Activated CD4-positive, alpha-beta T cell treated with anti-CD3 and anti-CD28 coated beads, Interleukin-2, amount 50 U/mL, for 24 hours (primary cell): ENCODE results near the gene GPR149.
"Not testable (repeated sequence)": the region's sequence is repeated elsewhere in the genome, so short reads cannot be mapped to it uniquely, and the experiment has no call there.

Experiments
- DNase-seq, 2 donors: peaks; one replicate each; pipeline ENCODE4 v3.0.0-alpha.2; 2020; ENCODE audit warnings: low read depth in 1 of 2, low spot score in 1 of 2

GPR149 gene, protein sequence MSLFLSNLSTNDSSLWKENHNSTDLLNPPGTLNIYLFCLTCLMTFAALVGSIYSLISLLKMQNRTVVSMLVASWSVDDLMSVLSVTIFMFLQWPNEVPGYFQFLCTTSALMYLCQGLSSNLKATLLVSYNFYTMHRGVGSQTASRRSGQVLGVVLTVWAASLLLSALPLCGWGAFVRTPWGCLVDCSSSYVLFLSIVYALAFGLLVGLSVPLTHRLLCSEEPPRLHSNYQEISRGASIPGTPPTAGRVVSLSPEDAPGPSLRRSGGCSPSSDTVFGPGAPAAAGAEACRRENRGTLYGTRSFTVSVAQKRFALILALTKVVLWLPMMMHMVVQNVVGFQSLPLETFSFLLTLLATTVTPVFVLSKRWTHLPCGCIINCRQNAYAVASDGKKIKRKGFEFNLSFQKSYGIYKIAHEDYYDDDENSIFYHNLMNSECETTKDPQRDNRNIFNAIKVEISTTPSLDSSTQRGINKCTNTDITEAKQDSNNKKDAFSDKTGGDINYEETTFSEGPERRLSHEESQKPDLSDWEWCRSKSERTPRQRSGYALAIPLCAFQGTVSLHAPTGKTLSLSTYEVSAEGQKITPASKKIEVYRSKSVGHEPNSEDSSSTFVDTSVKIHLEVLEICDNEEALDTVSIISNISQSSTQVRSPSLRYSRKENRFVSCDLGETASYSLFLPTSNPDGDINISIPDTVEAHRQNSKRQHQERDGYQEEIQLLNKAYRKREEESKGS

DNA sequence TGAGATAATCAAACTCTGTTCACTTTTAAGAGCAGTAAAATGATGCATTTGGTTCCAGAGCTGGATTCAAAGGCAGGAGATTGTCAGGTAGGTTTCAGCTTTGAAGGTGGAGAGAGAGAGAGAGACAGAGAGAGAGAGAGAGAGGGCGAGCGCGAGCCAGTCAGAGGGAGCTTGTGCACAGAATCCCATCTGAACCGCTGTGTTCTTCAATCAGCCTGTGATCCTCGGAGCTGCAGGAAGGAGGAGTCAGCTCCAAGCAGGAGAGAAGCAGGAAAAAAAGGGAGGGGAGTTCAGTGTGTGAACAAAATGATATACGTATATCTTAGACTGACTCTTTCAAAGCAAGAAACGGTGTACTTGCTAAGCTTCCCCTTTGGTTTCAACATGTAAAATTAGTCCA is at the start of gene GPR149:
GPR149 (minus strand) TSS at position 177 of the 400 bp plus-strand sequence. CDS start 575 bp downstream, outside the sequence.
- no peak for DNase-seq

DNA sequence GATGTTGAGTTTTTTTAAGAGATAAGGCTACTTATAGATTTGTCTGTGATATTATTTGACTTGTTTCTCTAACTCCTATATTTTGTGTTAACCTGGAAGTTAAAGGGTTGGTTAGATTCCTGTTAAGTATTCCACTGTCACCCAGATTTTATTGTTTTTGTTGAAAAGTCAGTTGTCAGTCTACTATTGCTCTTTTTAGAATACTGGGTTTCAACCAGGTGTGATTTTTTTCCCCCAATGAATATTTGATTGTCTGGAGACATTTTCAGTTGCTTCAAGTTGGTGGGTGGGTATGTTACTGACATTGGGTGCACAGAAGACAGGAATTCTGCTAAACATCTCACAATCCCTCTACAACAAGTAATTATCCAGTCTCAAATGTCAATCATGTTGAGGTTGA is 43.8 kb upstream of the GPR149 start:
- DNase-seq: no peak

DNA sequence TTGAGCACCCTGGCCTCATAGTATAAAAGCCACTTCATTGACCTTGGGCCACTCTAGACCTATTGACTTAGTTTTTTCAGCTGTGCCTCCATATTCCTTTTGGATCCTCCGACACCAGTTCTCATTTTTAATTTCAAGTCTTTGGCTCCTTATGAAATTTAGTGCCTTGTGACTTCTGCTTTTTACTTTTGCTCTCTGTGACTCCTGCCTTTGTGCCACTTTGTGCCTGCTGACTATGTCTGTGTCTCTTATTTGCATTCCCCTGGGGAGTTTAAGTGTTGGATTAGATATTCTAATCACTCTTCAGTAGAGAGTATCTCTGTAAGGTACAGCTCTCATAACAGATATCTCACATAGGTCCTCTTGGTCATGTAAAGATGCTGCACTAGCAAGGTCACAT is 39.6 kb upstream of the GPR149 start:
- no peak for DNase-seq

DNA sequence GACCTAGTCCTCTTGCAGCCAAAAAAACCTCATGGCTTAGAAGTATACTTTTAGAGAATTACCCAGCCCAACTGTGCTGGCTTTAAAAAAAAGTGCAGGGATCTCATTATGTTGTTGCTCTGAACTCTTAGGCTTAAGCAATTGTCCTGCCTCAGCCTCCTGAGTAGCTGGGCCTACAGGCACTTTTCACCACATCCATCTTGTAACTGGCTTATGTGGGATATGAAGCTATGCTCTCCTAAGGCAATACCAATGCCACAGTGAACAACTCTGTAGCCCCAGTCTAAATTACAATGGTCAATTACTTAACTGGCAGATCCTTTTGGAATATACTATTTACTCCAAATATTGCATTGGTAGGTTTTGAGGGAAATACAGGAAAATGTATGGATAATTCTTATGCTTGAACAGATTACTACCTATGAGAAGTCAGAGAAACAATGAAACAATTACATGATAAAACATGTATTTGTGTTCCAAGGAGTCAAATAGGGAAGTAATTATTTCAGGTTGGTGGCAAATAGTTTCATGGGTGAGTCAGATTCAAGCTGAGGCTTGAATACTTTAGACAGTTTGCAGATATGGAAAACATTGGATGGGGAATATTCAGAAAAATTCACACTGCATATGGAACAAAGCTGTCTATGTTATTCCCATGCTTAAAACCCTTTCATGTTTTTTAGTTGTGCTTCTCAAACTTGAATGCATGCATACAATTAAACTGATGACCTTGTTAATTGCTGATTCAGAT is 34.6 kb upstream of the GPR149 start:
- no peak for DNase-seq

DNA sequence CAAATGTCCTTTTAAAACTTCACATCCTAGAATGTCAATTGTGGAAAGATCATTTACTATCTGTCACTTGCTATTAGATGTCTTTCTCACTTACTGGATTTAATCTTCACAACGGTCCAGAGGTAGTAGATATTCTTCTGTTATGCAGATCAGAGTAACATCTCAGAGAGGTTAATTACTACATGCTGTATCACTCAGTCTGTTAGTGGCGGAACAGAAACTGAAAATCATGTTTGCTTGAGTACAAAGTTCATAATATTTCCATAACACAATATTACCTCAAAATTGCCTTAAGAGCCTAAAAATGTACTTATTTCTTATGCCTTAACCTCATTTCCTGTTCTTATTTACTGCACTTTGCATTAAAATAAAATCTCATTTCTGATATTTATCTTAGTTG is 28.6 kb upstream of the GPR149 start:
- no peak for DNase-seq

DNA sequence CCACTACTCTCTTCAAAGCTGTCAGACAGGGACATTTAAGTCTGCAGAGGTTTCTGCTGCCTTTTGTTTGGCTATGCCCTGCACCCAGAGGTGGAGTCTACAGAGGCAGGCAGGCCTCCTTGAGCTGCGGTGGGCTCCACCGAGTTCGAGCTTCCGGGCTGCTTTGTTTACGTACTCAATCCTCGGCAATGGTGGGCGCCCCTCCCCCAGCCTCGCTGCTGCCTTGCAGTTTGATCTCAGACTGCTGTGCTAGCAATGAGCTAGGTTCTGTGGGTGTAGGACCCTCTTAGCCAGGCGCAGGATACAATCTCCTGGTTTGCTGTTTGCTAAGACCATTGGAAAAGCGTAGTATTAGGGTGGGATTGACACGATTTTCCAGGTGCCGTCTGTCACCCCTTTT is 9.1 kb upstream of the GPR149 start:
- not testable (repeated sequence) for DNase-seq

DNA sequence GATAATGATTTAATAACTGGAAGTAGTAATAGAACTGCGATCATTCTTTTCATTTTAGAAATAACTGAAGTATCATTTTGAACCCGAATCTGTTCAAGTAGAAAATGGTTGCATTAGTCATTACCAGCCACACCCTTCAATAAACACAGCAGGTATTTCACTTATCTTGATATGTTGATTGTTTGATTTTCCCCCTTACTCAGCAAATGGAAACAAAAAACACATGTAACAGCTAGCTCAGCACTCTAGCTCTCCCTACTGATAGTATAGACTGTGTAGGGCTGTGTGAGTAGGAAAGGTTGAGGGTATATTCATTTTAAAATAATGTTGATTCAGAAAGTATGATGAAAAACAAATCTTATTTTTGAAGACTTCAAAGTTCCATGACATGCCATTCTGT is 1.1 kb upstream of the GPR149 start:
- DNase-seq: no peak

DNA sequence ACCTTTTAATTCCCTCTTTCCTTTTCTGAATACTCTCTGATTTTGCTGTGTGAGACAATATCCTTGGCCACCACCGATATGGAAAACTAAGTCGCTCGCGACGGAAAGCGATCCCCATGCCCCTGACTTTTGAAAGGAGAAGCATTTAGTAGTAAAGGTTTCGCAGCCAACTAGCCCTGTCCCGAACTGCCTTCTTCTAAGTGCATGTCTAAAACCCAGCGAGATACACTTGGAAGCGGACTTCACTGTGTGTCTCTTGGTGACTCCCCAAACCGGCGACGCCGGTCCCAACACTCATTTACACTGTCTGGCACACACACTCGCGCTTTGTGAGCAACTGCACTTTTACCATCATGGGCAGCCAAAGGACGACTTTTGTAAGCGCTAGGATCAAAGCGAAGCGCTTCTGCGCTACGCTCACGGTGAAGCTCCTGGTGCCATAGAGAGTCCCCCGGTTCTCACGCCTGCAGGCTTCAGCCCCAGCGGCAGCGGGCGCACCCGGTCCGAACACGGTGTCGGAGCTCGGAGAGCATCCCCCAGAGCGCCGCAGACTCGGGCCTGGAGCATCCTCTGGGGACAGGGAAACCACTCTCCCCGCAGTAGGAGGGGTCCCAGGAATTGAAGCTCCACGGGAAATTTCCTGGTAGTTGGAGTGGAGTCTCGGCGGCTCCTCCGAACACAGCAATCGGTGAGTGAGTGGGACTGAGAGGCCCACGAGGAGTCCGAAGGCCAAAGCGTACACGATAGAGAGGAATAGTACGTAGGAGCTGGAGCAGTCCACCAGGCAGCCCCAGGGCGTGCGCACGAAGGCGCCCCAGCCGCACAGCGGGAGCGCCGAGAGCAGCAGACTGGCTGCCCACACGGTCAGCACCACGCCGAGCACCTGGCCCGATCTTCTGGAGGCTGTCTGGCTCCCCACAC is 1.4 kb downstream of the GPR149 start:
- DNase-seq: no peak

DNA sequence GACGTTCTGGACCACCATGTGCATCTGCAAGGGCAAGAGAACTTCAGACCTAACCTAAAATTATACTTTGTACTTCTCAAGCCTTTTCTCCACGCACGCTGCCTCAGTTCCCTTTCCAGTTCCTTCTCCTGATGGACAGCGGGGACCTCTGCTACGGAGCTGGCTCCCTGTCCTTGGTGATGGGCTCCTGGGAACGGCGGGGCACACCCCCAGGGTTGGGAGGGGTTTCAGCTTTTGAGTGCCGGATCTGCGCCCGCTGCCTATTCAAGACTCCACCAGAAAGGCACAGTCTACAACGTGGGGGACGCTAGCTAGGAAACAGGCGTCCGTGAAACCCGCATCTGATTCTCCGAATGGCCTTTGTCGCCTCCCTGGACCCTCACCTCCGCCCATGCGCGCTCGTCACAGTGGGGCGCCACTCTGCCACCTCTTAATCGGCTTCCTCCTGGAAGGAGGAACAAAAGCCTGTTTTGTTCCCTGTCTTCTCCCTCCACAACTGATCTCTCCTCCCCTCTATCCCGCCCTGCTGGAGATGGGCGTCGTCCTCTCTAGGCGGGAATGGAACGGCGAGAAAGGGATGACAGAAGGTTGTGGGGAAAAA is 2.2 kb downstream of the GPR149 start:
- DNase-seq: no peak

DNA sequence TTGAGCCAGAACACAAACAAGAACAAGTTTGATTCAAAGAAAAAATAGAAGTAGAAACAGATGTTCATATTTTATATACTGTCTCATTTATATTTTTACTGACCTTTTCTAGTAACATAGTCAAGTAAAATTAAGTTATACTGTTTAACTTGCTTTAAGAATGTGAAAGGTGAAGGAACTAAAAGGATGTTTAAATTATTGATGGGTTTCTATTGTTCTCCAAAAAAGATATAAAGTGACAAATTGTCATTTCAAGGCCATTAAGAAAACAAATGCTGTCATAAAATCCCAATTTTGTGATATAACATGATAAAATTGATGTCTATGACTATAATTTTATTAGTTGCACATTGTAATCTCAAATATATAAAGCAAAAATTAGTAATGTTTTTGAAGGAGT is 7.3 kb downstream of the GPR149 start:
- DNase-seq: no peak

DNA sequence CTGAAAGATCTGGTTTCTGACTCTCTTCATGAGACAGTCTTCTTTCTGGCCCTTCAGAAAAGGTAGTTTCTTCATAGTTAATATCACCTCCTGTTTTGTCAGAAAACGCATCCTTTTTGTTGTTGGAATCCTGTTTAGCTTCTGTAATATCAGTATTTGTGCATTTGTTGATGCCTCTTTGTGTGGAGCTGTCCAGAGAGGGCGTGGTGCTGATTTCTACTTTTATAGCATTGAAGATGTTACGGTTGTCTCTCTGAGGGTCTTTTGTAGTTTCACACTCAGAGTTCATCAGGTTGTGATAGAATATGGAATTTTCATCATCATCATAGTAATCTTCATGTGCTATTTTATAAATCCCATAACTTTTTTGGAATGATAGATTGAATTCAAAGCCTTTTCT is 8.9 kb downstream of the GPR149 start:
- no peak for DNase-seq

DNA sequence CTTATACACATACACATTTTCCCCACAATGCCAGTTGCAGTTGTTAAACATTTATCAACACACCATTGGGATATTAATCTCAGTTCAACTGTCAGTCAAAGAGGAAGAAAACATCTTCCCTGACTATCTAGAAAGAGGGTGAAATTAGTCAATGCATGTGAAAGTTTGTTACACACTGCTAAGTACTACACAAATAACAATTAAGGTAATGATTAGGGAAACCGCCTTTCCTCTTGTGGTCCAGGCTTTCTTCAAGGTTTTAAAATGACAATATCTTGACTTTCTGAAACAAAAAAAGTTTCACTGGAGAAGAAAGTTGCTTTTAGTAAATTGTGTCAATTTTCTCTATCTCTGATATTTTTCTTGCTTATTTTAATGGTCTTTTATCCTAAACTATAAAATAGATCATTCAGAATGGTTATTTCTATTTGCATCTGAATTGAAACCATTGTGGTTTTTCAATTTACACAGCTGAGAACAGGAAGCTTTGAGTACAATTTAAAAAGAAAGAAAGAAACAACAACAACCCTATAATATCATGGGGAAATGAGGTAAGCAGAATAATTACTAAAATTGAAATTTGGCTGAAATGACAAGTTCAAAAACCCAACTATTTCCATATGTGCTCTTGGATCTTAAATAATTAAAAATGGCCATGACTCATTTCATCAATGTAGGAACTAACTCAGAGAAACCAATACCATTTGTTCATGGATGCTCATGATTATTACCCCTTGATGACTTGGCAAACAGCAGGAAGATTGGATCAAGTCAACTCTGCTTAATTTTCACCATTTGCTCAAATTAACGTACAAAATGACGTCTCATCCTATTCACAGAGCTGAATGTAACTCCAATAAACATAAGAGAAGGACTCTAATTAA is 31.7 kb downstream of the GPR149 start:
- no peak for DNase-seq

DNA sequence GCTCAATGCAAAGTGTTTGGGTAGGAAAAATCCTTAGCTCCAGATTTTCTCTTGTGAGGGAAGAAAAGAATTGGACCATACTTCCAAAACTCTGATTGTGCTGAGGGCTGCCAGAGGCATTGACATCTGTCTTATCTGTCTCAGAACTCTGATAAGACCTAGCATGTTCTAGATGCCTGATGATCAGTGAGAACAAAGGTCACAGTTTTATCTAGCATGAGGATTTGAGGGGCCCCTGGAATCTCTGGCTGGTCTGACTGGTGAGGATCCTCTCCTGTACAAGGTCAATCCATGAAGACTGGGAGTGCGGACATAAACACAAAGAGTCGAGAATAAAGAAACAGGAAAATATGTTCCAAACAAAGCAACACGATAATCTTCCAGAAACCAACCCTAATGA is 40.1 kb downstream of the GPR149 start:
- no peak for DNase-seq

DNA sequence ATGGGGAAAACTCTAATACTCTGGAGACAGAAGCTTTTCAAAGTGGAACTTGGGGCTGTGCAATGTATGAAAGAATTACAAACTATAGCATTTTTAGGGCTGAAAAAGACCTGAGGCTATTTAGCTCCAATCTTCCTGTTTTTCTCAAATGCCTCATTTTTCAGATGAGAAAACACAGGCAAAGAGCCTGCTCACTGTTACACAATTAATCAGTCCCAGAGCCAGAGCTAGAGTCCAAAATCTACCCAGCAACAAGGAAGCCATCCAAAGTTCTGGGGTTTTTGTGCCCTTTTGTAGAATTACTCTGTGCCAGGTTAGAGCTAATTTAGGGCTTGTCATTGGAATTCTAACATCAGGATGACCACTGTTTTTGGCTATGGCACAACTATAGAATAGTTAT is 45.5 kb downstream of the GPR149 start:
- no peak for DNase-seq

DNA sequence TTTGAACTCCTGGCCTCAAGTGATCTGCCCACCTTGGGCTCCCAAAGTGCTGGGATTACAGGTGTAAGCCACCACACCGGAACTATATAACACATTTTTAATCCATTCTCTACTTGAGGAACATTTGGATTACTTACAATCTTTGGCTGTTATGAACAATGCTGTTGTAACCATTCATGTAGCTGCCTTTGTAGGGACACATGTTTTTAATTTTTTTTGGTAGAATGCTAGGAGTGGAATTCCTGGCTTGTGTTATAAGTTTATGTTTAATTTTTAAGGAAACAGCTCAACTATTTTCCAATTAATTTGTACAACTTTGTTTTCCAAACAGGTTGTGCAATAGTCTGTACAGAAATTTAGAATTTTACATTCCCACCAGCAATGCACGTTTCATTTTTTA is 51.7 kb downstream of the GPR149 start:
- no peak for DNase-seq

DNA sequence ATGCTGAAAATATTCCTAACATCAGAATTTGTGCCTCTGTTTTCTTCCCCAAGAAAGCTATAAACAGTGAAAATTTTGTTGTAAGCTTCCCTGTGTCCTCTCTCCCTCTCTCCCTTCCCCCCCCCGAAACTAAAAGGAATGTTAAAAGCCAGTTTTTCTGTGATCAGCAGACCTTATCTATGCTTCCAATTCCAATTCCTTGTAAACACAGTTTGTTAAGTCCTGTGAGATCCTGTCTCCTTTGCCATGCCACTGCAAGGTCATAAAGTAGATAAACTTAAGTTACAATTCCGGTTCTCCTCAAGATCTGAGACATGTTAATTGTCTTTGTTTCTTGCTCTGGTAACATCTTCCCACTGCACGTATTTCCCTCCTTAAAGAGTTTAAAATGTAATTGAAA is 62.8 kb downstream of the GPR149 start:
- DNase-seq: no peak

DNA sequence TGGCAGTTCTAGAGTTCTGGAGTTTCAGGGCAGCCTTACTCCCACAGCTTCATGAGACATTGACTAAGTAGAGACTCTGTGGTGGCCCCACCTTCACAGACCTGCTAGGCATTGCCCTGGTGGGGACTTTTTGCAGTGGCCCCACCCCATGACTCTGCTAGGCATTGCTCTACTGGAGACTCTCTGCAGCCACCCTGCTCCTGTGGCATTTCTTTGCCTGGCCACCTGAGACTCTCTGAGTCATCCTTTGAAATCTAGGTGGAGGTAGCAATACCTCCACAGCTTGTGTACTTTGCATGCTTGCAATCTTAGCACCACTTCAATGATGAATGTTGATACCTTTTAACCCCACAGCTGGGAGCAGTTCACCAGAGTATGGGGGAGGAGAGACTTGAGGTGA is 65.1 kb downstream of the GPR149 start:
- no peak for DNase-seq

DNA sequence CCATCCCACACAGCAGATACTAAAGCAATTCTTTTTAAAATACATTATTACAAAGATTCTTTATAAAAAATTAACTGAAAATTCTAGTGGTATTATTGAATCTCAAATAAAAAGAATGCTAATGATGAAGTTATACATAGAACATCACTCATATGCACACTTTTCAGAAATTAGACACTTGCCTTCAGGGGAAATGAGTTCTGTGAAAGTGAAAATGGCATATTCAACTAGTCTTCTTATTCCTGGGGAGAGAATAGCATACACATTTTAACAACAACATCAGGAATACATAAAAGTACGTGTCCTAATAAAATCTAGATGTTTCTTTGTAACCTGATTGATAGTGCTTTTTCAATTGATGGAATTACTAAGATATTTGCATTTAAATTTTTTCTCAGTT is 68.9 kb downstream of the GPR149 start:
- DNase-seq: no peak

DNA sequence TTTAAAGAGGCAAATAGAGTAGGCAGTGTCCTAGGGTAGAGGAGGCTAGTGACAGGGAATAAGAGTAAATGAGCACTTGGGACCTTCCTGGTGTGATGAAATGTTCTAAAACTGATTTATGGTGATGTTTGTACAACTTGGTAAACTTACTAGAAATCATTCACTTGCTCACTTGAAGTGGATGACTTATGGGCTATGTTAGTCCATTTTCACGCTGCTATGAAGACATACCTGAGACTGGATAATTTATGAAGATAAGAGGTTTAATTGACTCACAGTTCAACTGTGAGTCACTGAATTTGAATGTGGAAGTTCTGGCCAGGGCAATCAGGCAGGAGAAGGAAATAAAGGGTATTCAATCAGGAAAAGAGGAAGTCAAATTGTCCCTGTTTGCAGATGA is 74.0 kb downstream of the GPR149 start:
- no peak for DNase-seq

DNA sequence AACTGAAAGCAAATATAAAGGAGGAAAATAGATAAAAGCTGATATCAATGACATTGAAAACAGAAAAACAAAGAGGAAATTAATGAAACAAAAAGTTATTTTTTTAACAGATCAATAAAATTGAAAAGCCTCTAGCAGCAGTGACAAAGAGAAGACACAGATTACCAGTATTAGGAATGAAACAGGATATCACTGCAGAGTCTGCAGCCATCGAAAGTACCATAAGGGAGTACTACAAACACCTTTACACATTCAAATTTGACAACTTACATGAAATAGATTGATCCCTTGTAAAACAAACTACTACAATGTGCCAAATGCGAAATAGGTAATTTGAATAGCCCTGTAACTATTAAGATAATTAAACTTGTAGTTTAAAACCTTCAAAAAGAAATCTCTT is 80.8 kb downstream of the GPR149 start:
- DNase-seq: no peak
